ENCODE results near the gene LENG1.
"Not testable (repeated sequence)": the region's sequence is repeated elsewhere in the genome, so short reads cannot be mapped to it uniquely, and the experiment has no call there.

LENG1 gene

DNA sequence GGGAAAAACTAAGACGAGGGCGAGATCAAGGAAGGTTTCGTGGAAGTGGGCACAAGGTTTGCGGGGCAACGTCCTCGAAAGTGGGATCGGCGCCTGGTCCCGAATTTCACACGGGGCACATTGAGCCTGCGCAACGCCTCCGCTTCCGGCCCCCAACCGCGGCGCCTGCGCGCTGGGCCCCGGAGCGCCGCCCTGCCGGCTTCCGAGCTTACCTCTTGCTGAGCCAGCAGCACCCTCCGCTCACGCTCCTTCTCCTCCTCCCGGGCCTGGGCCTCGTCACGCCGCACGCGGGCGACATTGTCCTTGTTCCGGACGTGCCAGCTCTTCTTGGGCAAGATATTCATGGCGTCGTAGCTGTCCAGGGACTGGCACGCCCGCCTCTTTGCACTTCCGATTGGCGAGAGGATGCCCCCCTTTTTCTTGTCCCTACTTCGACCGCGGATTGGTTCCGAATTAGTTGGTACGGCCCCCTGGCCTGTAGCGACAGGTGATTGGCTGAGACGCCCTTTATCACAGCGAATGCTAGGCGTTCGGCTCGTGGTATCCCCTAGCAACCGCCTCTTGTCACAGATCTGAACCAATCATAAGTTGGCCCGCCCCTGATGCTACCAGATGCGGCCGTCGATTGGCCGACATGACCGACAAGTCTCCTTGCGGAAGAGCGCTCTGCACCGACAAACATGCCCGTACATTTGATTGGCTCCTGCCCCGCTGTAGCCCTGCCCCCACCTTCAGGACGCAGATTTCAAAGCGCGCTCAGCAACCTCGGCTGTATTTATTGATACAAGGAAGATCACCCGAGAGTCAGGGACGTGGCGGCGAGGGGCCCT lies at the start of gene LENG1:
TSS of gene LENG1 (minus strand) at position 370 of the 830 bp plus-strand sequence. CDS start at position 344, 26 bp downstream.
- peak; percentile 100 for DNase-seq (ENCODE audit: low spot score)

DNA sequence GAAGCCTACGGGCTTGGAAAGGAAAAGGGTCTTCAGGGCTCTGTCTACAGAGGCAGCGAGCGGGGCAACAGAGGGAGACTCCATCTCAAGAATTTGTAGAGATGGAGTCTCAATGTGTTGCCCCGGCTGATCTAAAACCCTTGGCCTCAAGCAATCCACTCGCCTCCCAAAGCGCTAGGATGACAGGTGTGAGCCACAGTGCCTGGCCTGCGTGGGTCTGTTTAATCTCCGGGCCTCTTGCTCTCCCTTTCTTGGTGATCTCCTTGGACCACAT lies 49.2 kb upstream of the LENG1 start:
- no peak for DNase-seq (ENCODE audit: low spot score)

GRCh38 chr19:54207983-54208783 lies 48.7 kb upstream of the LENG1 start:
- DNase-seq (ENCODE audit: low spot score): peak; percentile 37

DNA sequence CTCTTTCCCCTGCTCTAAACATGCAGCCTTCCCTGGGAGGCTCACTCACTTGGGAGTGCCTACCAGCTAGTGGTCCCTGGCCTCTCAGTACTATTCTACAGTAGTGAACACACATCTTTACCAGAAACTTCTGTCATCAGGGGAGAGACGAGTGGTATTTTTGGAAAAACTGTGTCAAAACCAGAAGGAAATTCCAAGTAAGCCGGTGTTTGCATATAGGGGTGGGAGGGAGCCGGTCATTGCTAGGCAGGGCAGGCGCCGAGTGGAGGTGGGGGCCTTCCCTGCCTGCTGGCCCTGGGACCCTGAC lies 48.1 kb upstream of the LENG1 start:
- no peak for DNase-seq (ENCODE audit: low spot score)

DNA sequence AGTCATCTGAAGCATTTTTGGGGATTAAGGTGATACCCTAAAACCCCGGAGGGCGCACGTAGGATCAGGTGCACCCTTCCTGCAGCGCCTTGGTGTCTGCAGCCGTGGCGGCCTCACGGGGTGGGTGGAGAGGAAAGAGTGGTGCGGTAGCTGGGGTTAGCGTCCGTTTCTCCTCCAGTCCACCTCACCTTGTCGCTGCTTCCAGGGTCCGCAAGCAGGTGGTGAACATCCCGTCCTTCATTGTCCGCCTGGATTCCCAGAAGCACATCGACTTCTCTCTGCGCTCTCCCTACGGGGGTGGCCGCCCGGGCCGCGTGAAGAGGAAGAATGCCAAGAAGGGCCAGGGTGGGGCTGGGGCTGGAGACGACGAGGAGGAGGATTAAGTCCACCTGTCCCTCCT lies 47.7 kb upstream of the LENG1 start:
- DNase-seq (ENCODE audit: low spot score): not testable (repeated sequence)

DNA sequence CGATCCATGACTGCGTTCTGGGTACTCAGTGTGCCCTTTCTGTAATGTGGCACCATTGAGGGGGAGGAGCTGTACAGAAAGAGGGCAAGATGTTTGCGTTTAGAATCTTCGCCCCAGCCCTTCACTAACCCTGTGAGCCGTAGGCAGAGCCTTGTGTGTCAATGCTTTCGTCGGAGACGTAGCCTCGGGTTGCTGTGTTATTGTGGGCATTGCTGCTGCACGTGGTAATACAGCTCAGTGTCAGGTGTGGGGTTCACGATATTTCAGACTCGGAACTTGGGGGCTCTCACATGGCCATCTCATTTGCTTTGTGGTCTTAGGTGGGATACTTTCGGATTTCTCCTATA lies 47.3 kb upstream of the LENG1 start:
- DNase-seq (ENCODE audit: low spot score): no peak

- no peak for DNase-seq (ENCODE audit: low spot score)
These were observed 46.7 kb upstream of the LENG1 start for GRCh38 chr19:54206030-54206830.

DNA sequence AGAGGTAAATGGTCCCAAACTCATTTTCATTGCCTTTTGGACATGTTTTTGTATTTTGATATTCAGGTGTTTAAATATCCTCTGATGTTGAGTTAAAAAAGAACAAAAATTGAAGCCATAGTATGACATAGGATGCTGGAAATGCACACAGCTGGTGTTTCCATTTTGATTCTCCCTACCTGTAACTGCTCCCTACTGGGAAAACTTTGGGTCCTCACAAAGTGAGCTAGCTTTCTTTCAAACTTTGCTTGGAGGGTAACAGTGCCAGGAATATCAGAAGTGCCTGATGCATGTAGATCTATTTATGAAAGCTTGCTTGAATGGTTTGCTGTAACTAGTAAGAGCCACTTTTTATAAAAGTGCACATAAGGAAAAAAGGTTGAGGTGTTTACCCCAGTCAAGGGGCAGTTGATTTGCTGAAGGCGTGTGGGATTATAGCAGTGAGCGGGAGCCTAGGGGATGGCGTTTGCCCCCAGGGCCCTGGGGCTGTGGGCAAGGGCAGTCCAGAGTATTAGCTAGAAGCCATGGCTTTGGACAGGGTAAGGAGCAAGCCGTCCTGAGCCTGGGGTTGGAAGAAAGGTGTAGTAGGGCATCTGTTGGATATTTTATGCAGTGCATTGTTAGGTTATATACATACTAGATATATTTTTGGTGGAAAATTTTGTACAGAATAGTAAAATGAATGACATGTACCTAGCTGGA lies 45.4 kb upstream of the LENG1 start:
- no peak for DNase-seq (ENCODE audit: low spot score)

DNA sequence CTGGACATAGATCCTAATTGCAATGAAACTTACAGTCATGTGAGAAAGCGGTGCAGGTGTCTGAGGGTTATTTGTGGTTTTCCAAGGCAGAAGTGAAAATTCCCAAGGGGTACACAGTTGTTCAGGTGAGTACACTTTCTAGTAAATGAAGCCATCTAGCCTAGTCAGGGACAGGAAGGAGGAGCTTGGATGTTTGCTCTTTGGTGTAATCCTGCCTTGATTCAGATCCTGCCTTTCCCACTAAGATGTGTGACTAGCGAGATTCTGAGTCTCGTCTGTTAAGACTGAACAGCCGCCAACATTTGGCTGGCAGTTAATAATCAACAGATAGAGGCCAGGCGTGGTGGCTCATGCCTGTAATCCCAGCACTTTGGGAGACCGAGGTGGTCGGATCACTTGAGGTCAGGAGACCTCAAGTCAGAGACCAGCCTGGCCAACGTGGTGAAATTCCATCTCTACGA lies 43.7 kb upstream of the LENG1 start:
- DNase-seq (ENCODE audit: low spot score): no peak

GRCh38 chr19:54201980-54202379 lies 42.5 kb upstream of the LENG1 start:
- no peak for DNase-seq (ENCODE audit: low spot score)

DNA sequence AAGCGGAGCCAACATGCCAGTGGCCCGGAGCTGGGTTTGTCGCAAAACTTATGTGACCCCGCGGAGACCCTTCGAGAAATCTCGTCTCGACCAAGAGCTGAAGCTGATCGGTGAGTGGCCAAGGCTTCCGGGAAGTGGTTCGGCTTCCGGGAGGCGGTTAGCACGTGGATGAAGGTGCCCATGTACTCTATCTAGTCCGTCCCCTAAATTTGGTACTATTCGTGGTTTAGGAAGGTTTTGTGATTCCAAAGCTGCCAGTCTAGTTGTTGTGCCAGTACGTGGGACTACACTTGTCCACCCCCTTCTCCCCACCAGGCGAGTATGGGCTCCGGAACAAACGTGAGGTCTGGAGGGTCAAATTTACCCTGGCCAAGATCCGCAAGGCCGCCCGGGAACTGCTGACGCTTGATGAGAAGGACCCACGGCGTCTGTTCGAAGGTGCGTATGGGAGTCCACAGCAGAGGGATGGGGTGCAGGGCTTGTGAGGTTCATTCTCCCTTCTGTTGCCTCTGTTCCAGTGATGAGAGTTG lies 41.7 kb upstream of the LENG1 start:
- no peak for DNase-seq (ENCODE audit: low spot score)

- DNase-seq (ENCODE audit: low spot score): no peak
These were observed 39.9 kb upstream of the LENG1 start for GRCh38 chr19:54199401-54199800.

GRCh38 chr19:54197121-54197520 lies 37.6 kb upstream of the LENG1 start:
- DNase-seq (ENCODE audit: low spot score): no peak

GRCh38 chr19:54196536-54196935 lies 37.0 kb upstream of the LENG1 start:
- no peak for DNase-seq (ENCODE audit: low spot score)

- not testable (repeated sequence) for DNase-seq (ENCODE audit: low spot score)
These were observed 34.9 kb upstream of the LENG1 start for GRCh38 chr19:54194463-54194862.

GRCh38 chr19:54193011-54193410 lies 33.5 kb upstream of the LENG1 start:
- DNase-seq (ENCODE audit: low spot score): no peak

DNA sequence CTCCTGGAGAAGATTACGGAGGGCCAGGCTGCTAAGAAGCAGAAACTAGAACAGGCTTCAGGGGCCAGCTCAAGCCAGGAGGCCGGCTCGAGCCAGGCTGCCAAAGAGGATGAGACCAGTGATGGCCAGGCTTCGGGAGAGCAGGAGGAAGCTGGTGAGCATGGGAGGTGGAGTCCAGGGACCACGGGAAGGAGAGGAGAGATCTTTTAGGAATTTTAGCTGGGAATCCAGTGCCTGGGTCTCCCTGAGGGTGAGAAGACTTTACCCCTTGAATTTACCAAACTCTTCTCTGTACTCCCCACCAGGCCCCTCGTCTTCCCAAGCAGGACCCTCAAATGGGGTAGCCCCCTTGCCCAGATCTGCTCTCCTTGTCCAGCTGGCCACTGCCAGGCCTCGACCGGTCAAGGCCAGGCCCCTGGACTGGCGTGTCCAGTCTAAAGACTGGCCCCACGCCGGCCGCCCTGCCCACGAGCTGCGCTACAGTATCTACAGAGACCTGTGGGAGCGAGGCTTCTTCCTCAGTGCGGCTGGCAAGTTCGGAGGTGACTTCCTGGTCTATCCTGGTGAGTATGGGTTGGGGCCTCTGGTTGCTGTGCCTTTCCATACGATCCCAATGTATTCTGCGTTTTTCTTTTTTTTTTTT lies 32.4 kb upstream of the LENG1 start:
- no peak for DNase-seq (ENCODE audit: low spot score)

GRCh38 chr19:54191011-54191810 lies 31.7 kb upstream of the LENG1 start, which contains the start of gene TSEN34:
TSS of gene TSEN34 (plus strand) at chr19:54191308. CDS start at chr19:54191365, 57 bp downstream.
- DNase-seq (ENCODE audit: low spot score): peak; percentile 86

- peak; percentile 99 for DNase-seq (ENCODE audit: low spot score)
These were observed 31.0 kb upstream of the LENG1 start for GRCh38 chr19:54190503-54191010.
